NCI-H69 (cell line): Measurements from ENCODE around the gene SERINC5.
"Not testable (repeated sequence)": the region's sequence is repeated elsewhere in the genome, so short reads cannot be mapped to it uniquely, and the experiment has no call there.

Experiments
- DNase-seq: peaks from one replicate; lab custom pipeline; 2025; lab: John Stamatoyannopoulos, UW

The SERINC5 gene

GRCh38 chr5:80195837-80196400, 59.9 kb downstream of the SERINC5 start:
- DNase-seq: no peak

DNA sequence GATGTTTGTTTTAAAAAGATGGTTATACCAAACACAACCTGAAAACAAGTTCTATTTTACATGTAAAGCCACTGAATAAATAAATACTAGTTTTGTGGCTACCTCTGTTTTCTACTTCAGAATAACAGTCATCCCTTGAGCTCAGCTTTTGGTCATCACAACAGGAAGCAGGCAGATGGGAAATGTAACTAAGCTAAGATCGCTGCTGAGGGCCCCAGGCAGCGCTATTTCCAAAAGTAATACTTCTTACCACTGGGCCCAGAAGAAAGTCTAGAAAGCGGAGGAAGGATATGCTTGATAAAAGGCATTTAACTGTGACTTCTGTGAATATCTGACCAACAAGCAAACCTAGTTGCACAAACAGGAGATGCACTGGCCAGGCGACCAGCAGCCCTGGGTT, 61.4 kb downstream of the SERINC5 start:
- peak; percentile 35 for DNase-seq

GRCh38 chr5:80193401-80193800, 62.4 kb downstream of the SERINC5 start:
- peak; percentile 99 for DNase-seq

DNA sequence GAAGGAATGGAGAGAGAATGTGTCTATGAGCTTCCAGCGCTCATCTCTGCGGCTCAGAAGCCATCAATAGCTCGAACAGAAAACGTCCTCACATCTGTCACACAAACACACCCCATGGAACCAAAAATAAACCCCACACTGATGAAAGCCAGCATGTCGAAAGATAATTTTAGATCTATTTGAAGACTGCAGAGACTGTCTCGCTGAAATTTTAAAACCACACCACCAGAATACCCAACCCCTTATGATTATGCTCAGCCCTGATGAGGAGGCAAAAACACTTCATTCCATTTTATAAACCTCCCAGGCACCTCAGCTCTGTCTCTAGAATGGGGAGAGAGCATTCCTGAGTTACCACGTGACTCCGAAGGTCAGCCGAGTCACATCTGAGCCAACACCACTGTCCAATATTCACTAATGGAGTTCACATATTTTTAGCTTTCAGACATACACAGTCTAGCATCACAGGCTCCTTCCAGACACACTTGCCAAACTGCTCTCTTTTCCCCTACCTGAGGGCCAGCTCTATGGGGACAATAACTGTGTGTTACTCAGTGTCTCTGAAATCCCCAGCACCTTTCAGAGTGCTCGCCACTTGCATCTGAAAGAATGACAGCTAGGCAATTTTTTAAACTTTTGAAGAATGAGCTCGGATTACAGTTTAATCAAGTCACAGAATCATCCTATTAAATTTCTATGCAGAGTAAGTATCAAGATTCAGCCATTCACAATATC, 63.2 kb downstream of the SERINC5 start:
- DNase-seq: peak; percentile 62

DNA sequence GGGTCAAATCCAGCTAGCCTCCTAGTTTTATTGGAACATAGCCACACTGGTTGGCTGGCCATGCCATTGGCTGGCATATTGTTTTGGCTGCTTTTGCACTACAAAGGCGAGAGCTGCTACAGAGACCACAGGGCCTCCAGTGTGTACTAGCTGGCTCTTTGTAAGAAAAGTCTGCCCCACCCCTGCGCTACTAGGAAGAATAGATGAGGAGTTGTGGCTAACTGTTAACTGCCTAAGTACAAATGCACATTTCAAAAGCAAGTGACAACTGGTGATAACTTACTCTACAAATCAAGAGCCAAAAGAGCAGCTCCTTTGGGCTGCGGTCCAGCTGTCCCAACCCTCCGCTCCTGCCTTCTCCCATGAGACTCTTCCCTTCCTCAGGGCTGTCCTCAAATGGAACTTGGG, 63.9 kb downstream of the SERINC5 start:
- peak; percentile 62 for DNase-seq

DNA sequence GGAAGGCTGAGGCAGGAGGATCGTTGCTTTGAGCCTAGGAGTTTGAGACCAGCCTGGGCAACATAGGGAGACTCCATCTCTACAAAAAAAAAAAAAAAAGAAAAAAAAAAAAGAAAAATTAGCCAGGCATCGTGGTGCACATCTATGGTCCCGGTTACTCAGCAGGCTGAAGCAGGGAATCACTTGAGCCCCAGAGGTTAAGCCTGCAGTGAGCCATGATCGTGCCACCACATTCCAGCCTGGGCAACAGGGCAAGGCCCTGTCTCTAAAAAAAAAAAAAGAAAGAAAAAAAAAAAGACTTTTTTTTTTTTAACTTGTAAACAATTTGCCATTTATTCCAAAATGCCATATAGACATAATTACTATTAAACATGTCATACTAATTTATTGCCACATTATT, 64.5 kb downstream of the SERINC5 start:
- no peak for DNase-seq

DNA sequence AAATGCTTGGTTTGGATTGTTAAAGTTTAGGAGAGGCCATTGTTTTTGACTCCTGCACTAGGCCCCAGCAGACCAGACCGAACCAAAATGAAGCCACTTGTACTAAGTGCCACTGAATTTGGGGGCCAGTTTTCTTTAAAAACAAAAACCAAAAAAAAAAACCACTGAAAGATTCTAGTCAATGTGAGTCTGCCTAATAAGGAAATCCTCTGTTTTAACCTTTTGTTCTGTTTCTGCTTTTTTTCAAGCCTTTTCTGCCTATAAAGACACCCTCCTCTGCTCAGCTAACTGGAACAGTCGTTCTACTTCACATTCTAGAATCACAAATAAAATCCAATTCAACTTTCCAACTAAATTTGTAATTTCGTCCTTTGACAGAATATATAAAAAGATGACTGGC, 64.9 kb downstream of the SERINC5 start:
- no peak for DNase-seq

DNA sequence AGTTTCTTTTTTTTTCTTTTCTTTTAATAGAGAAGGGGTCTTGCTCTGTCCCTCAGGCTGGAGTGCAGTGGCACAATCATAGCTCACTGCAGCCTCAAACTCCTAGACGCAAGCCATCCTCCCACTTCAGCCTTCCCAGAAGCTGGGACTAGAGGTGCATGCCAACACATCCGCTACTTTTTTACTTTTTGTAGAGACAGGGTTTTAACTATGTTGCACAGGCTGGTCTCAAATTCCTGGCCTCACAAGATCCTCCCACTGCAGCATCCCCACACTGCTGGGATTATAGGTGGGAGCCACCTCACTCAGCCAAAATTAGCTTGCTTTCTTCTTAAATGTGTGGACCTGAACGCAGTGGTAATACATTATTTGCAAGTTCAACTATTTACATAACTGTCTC, 66.1 kb downstream of the SERINC5 start:
- no peak for DNase-seq

GRCh38 chr5:80189201-80189600, 66.6 kb downstream of the SERINC5 start:
- DNase-seq: no peak

- DNase-seq: peak; percentile 16
Measured at GRCh38 chr5:80187421-80188090, 68.3 kb downstream of the SERINC5 start.

DNA sequence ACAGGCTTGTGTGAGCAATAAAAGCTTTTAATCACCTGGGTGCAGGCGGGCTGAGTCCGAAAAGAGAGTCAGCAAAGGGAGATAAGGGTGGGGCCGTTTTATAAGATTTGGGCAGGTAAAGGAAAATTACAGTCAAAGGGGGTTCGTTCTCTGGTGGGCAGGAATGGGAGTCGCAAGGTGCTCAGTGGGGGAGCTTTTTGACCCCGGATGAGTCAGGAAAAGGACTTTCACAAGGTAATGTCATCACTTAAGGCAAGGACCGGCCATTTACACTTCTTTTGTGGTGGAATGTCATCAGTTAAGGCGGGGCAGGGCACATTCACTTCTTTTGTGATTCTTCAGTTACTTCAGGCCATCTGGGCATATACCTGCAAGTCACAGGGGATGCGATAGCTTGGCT, 70.3 kb downstream of the SERINC5 start:
- DNase-seq: not testable (repeated sequence)

DNA sequence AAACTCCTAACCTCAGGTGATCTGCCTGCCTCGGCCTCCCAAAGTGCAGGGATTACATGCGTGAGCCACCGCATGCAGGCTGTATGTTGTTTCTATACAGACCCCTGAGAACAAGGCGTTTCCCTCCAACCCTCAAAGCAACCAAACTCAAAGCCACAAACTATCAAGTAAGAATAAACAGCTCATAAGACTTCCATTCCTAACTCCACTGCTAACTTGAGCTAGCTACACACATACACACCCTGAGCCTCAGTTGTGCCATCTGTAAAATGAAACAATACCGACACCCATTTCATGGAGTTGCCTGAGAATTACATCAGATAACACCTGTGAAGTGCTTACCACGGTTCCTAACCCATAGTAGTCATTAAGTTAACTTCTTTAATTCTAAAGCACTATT, 70.8 kb downstream of the SERINC5 start:
- DNase-seq: peak; percentile 22

DNA sequence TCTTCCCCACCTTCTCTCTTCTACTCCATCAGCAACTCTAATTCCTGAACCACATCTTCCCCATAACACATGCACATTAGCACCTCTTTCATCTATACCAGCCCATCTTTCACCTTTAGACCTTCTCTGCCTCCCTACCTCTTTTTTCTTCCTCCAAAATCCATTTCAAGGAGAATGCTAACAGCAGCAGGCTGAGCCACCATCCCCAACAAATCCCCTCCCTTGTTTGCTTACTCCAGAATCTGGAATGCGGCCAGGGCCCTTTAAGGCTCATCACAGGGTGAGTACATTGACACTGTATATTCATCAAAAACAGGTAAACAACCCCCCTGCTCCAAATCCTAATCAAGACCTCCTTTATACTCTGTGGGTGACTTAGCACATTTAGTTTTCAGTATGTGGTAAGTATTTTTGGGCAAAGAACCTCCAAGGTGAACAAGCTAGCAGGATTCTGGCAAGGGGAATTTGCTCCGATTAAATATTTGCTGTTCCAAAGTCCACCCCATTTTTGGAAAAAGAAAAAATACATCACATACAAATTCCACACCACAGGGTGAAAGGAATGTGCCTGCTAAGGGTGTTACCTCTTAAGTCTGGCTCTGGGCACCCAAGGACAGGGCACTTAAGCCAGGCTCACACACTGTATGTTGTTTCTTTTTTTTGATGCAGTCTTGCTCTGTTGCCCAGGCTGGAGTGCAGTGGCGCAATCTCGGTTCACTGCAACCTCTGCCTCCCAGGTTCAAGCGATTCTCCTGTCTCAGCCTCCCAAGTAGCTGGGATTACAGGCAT, 71.4 kb downstream of the SERINC5 start:
- peak; percentile 97 for DNase-seq

DNA sequence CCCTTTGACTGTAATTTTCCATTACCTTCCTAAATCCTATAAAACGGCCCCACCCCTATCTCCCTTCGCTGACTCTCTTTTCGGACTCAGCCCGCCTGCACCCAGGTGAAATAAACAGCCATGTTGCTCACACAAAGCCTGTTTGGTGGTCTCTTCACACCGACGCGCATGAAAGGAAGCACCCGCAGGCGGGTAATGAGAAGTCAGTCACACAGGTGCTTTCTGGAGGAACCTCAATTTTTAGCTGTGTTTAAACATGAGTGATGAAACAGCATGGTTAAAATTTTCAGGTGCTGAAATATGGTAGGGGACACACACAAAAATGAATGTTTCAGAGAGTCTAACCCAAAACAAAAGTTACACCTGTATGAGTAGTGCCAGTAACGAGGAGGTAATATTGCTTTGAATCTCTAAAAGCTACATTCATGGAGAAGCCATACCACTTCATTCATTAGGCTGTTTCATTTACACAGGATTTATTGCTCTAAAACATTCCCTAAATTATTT, 72.1 kb downstream of the SERINC5 start:
- peak; percentile 47 for DNase-seq

DNA sequence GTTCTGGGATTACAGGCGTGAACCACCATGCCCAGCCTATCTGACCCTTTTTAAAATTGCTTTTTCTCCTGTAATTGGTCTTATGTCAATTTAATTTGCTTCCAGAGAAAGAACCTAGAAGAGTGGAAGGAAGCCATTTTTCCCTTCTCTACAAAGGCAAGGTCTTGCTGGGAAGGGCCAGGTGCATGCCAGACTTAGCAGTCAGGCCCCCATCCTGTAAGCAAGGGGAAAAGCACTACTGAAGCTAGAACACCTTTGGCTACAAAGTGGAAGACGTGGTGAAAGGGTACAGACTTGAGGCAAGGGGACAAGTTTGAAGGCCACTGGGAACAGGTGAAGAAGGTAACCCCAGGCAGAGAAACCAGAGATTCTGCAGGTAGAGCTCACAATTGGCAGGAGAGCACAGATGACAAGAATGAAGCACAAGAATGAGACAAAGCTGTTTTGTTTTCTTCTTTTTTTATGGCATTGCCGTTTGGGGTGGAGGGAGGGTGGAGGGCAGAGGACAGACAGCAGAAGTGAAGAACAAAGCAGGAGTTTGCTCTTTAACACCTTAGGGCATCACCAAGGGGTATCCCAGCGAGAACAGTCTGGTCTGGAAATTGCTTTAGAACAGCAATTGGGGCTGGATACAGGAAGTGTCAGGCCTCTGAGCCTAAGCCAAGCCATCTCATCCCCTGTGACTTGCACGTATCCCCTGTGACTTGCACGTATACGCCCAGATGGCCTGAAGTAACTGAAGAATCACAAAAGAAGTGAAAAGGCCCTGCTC, 72.9 kb downstream of the SERINC5 start:
- DNase-seq: peak; percentile 67

- peak; percentile 75 for DNase-seq
Measured at GRCh38 chr5:80181618-80182211, 74.1 kb downstream of the SERINC5 start.

DNA sequence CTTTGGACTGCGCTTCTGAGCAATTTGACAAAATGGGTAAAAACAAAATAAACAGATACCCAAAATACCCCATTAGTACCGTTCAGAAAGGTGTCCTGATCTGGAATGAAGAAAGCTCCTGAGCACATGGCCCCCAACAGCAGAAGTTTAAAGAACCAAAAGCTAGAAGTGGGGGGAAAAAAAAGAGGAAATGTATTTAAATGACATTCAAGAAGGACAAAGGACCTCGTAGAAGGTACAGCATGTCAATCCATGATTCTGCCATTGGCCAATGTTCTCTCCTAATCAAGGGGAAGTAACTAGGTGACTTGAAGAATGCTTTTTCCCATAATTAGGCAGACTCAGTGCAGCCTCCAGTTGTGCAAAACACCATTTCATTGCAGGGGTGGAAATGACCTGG, 78.6 kb downstream of the SERINC5 start:
- DNase-seq: no peak

DNA sequence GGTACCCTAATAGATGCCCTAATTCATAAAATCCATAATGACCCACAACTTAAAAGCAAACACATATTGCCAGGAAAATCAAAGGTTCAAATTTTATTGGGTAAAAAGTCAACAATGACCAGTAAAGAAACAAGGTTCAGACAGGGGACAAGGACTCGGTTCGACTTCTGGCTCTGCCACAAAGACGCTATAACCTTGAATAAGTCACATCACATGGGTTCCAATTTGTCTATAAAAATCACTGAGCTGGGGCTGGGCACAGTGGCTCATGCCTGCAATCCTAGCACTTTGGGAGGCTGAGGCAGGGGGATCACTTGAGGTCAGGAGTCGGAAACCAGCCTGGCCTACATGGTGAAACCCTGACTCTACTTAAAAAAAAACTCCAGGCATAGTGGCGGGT, 80.5 kb downstream of the SERINC5 start:
- no peak for DNase-seq

DNA sequence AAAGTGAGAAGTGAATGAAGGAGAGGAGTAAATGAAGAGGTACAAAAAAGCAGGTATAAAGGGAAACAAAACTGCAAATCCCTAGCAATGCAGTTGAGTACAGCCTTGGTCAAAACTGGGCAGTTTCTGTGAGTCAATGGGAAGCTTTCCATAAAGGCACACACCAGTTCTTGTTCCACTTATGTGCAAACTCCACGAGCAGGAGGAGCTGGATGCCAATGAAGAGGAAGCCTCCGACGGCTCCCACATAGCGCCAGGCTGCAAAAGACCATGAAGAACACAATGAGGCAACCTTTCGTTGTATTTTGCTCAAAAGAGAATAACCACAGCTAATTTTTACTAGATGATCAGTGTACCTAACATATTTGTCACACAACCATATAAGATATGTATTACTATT, 81.1 kb downstream of the SERINC5 start:
- DNase-seq: no peak

GRCh38 chr5:80172067-80172695, 83.7 kb downstream of the SERINC5 start:
- DNase-seq: no peak

DNA sequence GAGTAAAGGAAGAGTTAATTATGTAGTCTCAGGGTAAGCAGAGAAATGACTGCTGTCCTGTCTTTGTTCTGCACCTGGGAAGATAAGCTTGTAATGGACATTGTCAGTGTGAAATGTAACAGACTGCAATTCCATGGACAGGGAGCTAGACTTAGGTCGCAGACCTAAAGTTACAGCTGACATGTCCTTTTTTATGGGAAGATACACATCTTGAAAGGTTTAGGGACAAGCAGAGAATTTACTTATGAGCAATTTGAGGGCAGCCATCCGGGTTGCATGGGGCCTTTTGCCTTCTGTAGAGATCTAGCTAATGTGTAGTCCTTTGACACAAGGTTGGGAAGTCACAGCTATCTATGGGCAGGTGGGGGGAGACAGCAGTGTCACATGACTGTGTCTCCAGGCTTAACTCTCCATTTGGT, 85.7 kb downstream of the SERINC5 start:
- DNase-seq: peak; percentile 33
